ENCODE measurements around the gene RP9. TPM values are rescaled to one million over a fixed set of nuclear protein-coding genes. Genes with fewer than 3 reads are reported as not detected.

Gene RP9
- total and polyA plus RNA-seq, 2 of the 13 experiments (the other 11 are each of a cell fraction or from before 2014, with no cell fraction given), result 14.2 to 18.6 TPM

- TF ChIP-seq ZNF558 (CRISPR knock-in tag; IDR thresholded peaks at IDR 0.05; ENCODE audit: borderline replicate concordance), result peak; percentile 55; the same call in 1 of the 2 replicates
- no peak for TF ChIP-seq SMC3 (IDR thresholded peaks at IDR 0.05; ENCODE audit: low read length)
- TF ChIP-seq ERF (CRISPR knock-in tag; IDR thresholded peaks at IDR 0.05), result peak; percentile 26; the same call in 1 of the 2 replicates
- TF ChIP-seq RFX1 (IDR thresholded peaks at IDR 0.05), result no peak
- TF ChIP-seq SRY (CRISPR knock-in tag; IDR thresholded peaks at IDR 0.05), result no peak
- peak; percentile 38; the same call in 1 of the 2 replicates for TF ChIP-seq BRD4 (CRISPR knock-in tag; IDR thresholded peaks at IDR 0.05)
- no peak for TF ChIP-seq THAP7 (CRISPR knock-in tag; IDR thresholded peaks at IDR 0.05)
- no peak for TF ChIP-seq ZNF556 (CRISPR knock-in tag; IDR thresholded peaks at IDR 0.05; ENCODE audit: borderline replicate concordance)
- peak; percentile 56; the same call in 1 of the 2 replicates for TF ChIP-seq GMEB1 (CRISPR knock-in tag; IDR thresholded peaks at IDR 0.05; ENCODE audit: borderline replicate concordance)
- no peak for TF ChIP-seq MIER2 (CRISPR knock-in tag; IDR thresholded peaks at IDR 0.05)
- TF ChIP-seq TFDP1 (CRISPR knock-in tag; IDR thresholded peaks at IDR 0.05; ENCODE audit: borderline replicate concordance), result peak; percentile 44; the same call in 1 of the 2 replicates
- TF ChIP-seq PHF8 (CRISPR knock-in tag; IDR thresholded peaks at IDR 0.05), result peak; percentile 71
- peak; percentile 19; the same call in 1 of the 2 replicates for TF ChIP-seq ZSCAN31 (CRISPR knock-in tag; IDR thresholded peaks at IDR 0.05; ENCODE audit: low read depth)
- TF ChIP-seq TBX2 (CRISPR knock-in tag; IDR thresholded peaks at IDR 0.05; ENCODE audit: borderline replicate concordance), result no peak
- TF ChIP-seq ZNF136 (CRISPR knock-in tag; IDR thresholded peaks at IDR 0.05; ENCODE audit: low read depth), result 0 out of 2 replicates have a peak, but pooled peaks have one; percentile 32
- TF ChIP-seq ZNF569 (CRISPR knock-in tag; IDR thresholded peaks at IDR 0.05; ENCODE audit: borderline replicate concordance), result no peak
- TF ChIP-seq MATR3 (CRISPR knock-in tag; IDR thresholded peaks at IDR 0.05), result no peak
- peak; percentile 84 for TF ChIP-seq YY1 (IDR thresholded peaks at IDR 0.05; ENCODE audit: insufficient read depth, insufficient replicate concordance, low read depth, low read length)
- TF ChIP-seq GATA4 (IDR thresholded peaks at IDR 0.05; ENCODE audit: borderline replicate concordance, low read depth), result no peak
- TF ChIP-seq HMGXB4 (CRISPR knock-in tag; IDR thresholded peaks at IDR 0.05; ENCODE audit: borderline replicate concordance in 1 of 2, low read depth in 1 of 2), result peak; percentile 80 to 84; a peak in 3 of 4 replicates
- no peak for TF ChIP-seq NCOA2 (CRISPR knock-in tag; IDR thresholded peaks at IDR 0.05)
- TF ChIP-seq HNRNPLL (IDR thresholded peaks at IDR 0.05; ENCODE audit: low read depth, low read length, poor library complexity, severe bottlenecking), result peak; percentile 23
- TF ChIP-seq ZKSCAN5 (CRISPR knock-in tag; IDR thresholded peaks at IDR 0.05), result no peak
- no peak for TF ChIP-seq NRL (CRISPR knock-in tag; IDR thresholded peaks at IDR 0.05; ENCODE audit: borderline replicate concordance)
- no peak for TF ChIP-seq PPARG (CRISPR knock-in tag; conservative IDR thresholded peaks at IDR 0.05)
Observed at GRCh38 chr7:33109005-33109757, at the start of gene RP9 (continued).
